Measurements from ENCODE around the gene SRCIN1.
"Not testable (repeated sequence)": the region's sequence is repeated elsewhere in the genome, so short reads cannot be mapped to it uniquely, and the experiment has no call there.

SRCIN1 gene

DNA sequence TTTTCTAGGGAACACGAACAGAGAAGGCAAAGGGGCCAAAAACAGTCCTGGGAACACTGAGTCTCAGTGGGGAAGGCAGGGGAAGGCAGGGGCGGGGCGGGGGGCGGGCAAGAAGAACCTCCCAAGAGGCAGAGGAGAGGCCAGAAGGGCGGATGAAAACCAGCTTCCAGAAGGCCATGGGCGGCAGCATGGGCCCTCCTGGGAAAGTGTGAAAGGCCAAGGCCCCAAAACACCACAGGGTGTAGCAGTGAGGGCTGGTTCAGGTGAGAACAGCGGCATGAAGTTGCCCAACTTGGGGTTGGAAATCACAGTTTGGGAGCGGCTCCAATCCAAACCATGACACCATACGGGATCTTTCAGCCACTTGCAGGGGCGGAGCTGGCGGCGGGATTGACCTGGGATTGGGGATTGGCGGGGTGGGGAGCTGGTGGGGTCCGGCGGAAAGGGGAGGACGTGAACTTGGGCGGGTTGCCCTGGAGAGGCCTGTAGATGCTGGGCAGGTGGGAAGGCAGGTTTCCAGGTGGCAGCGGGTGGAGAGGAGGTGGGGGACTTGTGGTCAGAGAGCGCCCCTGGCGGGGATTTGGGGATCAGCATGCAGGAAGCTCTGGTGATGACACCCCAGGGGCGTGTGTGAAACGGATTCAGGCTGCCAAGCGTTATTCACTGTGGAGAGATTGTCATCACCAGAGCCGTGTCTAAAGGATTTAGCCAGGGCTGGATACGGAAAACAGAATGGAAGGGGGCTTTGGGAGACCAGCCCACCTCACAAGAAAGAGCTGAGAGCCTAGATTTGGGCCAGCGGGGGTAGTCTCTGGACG is 96.6 kb downstream of the SRCIN1 start:
- no peak for DNase-seq

DNA sequence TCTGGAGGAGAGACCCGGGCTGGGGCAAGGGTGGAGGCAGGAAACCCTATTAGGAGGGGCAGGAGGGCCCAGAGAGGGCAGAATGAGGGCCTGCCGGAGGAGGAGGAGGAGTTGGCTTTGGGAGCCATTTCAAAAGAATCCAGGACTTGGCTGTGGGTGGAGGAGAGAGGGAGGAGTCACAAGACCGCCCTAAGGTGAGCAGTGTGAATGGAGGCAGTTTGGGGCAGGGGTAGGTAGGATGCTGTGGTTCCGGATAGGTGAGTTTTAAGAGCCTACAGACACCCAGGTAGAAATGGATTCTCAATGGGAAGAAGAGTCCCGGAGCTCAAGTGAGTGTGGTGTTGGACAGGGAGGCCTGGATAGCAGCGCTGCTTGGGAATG is 97.2 kb downstream of the SRCIN1 start:
- no peak for DNase-seq

DNA sequence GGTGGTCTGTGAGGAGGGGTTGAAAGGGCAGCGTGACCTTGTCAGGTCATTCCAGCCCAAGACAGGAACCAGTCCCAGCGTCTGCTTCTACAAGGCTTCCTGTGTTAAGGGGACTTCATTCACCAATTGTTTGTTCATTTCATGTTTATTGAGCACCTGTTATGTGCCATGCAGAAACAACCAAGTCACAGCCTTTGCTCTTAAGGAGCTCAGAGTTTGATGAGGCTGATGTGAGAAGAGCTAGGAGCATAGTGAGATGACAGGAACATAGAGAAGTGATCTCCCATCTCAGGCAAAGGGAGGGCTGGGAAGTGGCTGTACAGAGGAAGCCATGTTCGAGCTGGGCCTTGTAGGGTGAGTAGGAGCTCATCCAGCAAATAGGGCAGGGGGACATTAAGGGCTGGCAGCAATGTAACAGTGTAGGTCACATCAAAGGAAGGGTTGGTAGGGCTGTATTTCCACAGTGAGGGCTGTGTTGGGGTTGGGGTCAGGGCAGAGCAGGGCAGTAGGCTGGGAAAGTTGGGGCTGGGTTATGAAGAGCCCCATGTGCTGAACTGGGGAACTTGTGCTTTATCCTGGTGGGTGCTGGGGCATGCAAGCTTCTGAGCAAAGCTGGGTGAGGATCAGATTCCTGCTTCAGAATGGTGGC is 97.7 kb downstream of the SRCIN1 start:
- no peak for DNase-seq

DNA sequence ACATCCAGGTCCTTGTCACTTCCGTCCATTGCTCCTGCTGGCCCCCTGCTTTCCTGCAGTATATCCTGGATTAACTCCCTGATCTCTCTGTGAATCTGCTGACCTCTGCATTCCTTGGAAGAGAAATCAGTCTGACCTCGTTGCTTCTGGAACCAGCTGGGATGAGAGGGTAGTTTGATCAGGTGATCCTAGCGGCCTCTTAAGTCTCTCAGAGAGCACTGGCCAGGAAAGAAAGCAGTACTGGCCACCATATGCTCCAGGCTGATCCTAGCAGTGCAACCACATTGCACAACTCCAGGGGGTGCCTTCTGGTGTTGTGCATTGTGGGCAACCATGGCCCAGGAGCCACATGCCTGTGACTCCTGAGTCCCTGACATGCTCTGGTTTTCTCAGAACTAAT is 98.3 kb downstream of the SRCIN1 start:
- no peak for DNase-seq

DNA sequence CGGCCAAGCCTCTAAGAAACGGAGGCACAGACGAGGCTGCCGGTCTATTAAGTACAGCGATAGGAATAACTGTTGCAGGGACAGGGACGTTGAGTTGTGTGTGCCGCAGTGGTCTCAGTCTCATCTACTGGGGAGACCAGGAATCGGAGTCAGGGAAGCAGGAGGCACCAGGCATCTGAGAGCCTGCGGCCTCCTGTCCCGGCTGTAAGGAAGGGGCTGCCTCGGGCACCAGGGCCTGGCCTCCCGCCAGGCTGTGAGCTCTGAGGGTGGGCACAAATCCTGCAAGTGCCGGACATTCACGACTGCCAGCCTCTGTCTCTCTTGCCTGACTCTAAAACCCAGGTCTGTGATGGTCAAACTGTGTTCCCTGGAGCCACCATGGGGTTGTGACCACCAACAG is 101.5 kb downstream of the SRCIN1 start:
- no peak for DNase-seq

DNA sequence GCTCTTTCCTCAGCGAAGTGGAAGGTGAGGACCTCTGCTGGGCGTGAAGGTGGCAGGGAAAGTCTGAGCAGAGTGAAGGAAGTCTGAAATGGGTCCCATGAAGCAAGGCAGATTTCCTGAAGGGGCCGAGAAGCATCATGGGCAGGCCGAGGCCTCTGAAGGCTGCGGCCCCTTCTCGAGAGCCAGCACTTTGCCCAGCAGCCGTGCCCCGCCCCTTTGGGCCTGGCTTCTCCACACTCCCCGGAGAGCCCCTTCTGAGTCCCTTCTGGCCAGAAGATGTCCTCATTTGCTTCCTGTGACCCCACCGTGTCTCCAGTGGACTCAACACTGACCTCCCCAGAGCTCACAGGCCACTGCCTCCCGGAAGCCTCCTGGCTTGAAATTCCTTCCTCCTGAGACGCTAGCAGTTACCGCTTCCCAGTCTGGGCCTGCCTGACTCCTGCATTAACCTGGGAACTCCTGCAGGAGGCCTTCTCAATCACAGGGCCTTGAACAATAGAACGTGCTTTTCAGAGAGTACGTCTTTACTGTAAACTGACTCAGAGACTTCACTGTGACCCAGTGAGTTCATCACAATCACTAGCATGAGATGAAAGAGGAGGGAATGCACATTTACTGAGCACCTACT is 102.4 kb downstream of the SRCIN1 start:
- not testable (repeated sequence) for DNase-seq

DNA sequence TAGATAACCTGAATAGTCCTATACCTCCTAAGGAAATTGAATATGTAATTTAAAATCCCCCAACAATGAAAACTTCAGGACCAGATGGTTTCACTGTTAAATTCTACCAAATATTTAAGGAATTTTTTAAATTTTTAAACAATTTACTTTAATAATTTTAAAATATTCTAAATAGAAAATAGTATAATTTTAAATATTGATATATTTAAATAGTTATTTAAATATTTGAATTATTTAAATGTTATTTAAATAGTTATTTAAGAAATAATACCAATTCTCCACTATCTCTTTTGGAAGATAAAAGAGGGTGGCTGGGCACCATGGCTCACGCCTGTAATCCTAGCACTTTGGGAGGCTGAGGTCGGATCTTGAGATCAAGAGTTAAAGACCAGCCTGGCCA is 104.0 kb downstream of the SRCIN1 start:
- not testable (repeated sequence) for DNase-seq

DNA sequence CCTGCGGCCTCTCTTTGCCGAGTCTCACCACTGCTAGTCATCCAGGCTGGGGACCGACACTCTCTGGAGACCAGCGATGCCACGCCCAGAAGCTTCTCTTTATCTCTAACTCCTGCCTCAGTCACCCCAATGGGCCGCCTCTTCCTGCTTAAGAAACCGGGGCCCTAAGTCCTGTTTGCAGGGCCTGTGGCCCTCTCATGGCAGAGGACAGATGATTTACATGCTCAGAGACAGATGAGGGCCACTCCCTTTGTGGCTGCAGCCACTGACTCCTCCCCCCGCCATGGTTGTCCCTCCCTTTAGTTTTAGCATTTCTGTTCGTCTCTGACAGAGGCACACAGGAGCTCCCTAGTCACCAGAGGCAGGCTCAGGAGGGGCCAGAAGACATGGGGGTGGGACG is 106.5 kb downstream of the SRCIN1 start:
- DNase-seq = not testable (repeated sequence)

DNA sequence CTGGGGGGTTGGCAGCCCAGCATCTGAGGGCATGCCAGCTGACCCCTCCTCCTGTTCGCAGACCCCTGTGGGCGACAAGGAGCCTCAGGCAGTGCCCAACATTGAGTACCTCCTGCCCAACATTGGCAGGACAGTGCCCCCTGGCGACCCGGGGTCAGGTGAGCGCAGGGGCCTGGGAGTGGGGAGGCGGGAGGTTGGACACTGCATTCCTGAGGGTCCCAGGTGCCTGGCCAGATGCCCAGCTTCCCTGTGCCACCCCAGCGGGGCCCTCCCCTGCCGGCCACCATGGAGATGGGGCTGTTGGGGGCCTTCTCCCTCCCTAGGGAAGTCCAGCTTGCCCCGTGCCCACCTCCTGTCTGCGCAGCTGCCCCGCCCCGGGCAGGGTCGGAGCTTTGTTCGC is 107.4 kb downstream of the SRCIN1 start:
- DNase-seq = no peak

DNA sequence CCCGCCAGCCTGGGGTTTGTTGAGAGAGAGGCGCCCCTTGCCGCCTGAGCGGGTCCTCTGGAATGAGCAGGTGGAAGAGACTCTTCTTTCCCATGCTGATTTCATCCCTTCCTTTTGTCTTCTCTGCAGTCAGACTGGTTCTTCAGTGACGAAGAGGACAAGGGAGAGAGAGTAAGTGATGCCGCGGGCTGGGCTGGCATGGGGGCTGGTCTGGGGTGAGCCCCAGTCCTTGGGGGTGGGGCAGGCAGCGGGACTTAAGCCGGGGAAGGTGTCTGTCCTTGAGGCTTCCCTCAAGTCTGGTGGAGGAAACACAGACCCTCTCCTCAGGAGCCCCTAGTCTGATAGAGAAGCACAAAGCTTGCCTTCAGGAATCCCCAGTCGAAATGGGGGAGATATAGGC is 108.1 kb downstream of the SRCIN1 start:
- not testable (repeated sequence) for DNase-seq

DNA sequence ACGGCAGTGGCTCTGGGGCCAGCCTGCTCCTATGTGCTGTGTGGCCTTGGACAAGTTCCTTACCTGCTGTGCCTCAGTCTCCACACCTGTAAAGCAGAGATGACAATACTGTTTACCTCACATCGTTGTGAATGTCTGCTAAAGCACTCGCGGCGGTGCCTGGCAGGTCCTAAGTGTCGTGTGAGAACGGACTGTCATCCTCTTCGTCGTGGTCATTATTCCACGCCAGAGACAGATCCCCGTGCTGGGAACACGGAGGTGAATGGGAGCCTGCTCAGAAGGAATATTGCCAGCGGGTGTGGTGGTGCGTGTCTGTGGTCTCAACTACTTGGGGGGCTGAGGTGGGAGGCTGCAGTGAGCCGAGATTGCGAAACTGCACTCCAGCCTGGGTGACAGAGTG is 111.6 kb downstream of the SRCIN1 start:
- not testable (repeated sequence) for DNase-seq

DNA sequence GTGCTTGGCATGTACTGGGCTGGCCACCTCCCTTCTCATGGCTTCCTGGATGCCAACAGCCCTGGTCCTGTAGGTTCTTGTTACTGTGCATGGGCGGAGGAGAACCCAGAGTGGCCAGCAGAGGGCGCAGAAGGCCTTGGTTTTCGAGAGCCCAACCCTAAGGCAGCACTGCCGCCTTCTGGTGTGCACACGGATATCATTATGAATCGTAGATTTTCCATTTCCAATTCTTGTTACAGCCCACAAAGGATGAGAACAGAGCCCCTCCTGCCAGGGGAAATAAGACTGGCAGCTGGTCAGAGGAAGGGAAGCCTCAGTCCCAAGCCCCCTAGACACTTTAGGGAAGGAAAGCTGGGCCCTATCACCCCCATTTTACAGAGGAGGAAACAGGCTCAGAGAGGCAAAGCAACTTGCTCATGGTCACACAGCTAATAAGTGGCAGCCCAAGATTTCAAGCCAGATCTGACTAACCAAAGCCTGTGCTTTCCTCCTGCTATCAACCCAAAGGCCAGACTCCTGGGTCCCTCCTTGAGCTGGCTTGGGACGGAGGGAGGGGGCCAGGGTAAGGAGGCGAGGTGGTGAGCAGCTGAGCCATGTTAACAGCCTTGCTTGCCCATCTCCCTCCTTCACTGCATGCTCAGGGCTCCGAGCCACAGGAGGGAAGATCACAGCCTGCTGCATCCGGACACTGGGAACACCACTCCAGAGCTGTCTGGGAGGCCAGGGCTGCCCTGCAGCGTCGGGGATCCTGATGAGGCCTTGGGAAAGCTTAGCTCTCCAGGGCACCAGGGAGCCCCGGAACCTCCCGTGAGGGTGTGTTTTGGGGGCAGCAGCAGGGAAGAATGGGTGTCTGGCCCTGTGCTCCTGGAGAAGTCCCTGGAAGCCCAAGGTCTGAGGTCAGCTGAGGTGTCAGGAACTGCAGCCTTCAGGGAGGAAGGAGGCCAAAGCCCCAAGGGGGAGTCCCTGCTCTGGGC is 113.4 kb downstream of the SRCIN1 start:
- peak; percentile 62 for DNase-seq

DNA sequence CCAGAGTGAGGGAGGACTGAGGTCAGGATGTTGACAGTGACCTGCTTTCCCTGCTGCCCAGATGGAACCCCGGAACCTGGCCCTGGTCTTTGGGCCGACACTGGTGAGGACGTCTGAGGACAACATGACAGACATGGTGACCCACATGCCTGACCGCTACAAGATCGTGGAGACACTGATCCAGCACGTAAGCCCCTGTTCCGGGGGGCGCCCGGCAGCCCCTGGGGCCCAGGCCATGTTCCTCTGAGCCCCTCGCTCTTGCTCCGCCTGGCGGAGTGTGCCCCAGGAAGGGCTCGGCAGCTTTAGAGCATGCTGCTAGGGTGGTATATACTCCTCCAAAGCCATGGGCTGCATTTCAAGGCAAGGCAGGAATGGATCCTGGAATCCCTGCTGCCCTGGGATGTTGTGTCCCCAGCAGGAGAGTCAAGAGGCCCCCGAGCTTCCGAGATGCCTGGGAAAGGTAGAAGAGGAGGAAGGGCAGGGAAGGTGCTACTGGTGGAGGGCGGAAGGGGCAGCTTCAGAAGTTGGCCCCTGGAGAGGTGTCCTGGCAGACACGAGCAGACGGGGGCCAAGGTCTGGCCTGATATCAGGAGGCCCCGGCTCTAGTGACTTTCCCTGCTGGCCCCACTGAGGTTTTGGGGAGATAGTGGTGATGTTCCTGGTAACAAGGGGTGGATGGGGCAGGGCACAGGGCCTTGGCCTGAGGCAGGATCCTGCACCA is 114.2 kb downstream of the SRCIN1 start:
- not testable (repeated sequence) for DNase-seq

DNA sequence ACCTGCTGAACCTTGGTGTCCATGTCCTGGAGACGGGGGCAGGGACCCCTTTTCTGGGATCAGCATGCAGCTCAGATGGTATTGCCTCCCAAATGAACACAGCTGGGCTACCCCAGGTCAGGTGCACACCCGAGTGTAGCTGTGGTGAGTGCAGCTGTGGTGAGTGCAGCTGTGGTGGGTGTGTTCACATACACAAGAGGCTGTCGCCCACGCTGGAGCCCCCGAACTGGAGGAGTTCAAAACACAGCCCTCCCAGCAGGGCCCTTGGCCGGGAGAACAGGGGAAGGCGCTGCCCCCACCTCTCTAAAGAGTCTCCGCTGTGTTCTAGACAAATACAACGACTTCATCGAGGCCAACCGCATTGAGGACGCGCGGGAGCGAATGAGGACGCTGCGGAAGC is 116.0 kb downstream of the SRCIN1 start:
- DNase-seq = not testable (repeated sequence)

DNA sequence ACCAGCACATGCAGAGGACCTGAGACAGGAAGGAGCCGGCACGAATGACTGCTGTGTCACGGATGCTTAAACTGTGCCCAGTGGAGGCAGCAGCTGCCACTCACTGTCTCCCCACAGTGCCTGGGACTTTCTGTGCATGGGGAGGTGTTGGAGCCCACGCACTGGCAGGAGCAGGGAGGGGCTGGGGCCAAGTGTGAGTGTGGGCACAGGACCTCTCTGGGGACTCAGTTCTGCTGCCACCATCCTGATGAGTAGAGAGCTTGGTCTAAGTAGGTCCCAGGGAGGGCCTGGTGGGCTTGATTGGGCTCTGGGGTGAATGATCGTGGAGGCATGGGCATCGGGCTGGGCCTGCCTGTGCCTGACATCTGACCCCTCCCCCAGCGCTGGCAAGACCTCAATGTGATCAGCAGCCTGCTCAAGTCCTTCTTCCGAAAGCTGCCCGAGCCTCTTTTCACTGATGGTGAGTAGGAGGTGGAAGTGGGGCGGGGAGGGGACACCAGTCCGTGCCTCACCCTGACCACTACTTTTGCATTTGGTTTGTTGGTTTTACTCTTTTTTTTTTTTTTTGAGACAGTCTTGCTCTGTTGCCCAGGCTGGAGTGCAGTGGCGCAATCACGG is 120.0 kb downstream of the SRCIN1 start:
- DNase-seq = not testable (repeated sequence)

DNA sequence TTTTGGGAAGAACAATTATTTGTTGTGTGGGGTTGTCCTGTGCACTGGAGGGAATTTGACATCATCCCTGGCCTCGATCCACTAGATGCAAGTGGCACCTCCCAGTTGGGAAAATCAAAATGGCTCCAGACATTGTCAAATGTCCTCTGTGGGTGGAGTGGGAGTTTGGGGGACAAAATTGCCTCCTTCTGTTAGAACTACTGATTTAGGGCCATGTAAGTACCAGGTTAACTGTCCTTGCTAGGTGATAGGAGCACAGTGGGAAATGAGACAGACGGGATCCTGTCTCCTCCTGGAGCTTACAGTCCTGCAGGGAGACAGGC is 120.6 kb downstream of the SRCIN1 start:
- DNase-seq = no peak

DNA sequence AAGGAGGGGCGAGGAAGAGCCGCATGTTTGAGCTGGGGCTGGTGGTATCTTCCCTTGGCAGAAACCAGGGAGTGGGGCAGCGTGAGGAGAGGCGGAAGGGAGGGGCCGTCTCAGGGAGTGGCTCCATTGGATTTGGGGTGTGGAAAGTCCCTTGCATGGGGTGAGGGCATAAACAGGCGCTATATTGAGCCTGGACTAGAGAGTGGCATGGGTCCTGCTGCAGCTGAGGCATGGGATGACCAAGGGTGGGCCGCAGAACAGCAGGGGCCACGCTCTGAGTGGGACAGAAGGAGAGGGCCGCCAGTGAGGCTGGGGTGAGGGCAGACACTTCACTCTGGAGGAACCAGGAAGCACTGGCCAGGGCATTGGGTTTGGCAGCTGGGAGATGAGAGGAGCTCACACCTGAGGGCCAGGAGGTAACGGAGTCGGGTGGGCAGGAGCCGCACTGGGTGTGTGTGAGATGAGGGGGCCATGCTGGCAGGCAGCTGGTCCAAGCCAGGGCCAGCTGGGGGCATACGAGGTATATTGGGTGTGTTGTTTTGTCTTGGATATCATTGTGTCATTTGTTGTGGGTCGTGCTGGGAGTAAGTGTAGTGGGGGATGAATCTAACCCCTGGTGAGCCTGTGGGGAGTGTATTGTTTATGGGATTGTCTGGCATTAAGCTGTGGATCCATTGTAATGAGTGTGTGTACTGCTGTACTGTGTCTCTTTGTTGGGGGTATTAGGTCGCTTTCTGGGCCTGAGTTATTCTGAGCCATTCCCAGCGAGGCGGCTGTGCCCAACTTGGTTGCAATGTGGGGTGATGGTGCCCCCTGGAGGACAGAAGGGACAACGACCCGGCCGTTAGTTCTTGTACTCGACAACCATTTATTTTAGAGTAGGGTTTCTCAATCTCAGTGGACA is 121.3 kb downstream of the SRCIN1 start:
- peak; percentile 52 for DNase-seq

DNA sequence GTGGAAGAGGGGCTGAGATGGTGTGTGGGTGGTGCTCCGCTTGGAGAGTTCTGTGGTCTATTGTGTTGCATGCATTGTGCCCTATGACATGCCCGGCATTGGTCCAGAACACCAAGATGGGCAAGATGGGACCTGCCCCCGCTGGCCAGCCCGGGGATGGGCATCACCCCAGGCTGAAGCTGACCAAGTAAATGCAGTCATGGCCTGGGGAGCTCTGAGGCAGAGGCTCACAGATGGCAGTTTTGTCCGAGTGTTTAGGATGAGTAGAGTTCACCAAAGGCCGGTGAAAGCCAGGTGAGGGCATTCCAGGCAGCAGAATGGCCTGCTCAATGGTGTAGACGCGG is 123.1 kb downstream of the SRCIN1 start:
- DNase-seq = not testable (repeated sequence)

DNA sequence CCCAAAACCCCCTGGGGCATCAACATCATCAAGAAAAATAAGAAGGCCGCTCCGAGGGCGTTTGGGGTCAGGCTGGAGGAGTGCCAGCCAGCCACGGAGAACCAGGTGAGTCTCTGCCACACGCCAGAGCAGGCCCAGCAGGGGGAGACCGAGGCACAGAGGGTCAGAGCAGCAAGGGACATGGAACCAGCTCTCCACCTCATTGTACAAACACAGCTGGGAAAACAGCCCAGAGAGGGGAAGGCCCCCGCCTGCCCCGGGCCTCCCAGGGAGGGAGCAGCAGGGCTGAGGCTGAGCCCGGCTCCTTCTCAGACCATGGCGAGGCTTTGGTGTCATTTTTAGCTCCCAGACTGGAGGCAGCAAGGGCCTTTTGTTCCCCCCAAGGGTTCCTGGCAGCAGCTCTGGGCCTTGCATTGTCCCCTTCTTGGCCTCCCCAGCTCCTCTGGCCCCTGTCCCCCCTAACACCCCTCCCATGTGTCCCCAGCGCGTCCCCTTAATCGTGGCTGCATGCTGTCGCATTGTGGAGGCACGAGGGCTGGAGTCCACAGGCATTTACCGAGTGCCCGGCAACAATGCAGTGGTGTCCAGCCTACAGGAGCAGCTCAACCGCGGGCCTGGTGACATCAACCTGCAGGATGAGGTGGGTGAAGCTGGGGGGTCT is 123.6 kb downstream of the SRCIN1 start:
- DNase-seq = peak; percentile 69
